Thoracic aorta (tissue), 2 donors: ENCODE measurements around the gene SNTB2. TPM values are rescaled to one million over a fixed set of nuclear protein-coding genes. Genes with fewer than 3 reads are reported as not detected.

Experiments
- ATAC-seq: fragments of 150-250 bp; one replicate; pipeline ENCODE4 v1.8.0; 2017; ENCODE audit warnings: low read depth; ENCODE audit not compliant: insufficient number of reproducible peaks, low FRiP score
- DNase-seq: peaks from one replicate; pipeline ENCODE4 v3.0.0-alpha.2; 2020; ENCODE audit warnings: low spot score
- H3K27ac ChIP-seq, 2 donors: fragments of 200-600 bp; sonication (generic); 1 replicate in 1 of 2; 2 replicates in 1 of 2; pipeline ENCODE4 v1.5.1; 2016; ENCODE audit warnings: mild to moderate bottlenecking in 2 of 2, moderate library complexity in 2 of 2
- H3K27me3 ChIP-seq: fragments of 200-600 bp; sonication (generic); replicated peaks from 2 replicates; pipeline ENCODE4 v1.6.0; 2016; ENCODE audit warnings: mild to moderate bottlenecking; ENCODE audit not compliant: insufficient read depth
- H3K36me3 ChIP-seq: fragments of 200-600 bp; sonication (generic); one replicate; pipeline ENCODE4 v1.5.1; 2016
- H3K4me1 ChIP-seq, 2 donors: fragments of 200-600 bp; sonication (generic); 1 replicate in 1 of 2; 2 replicates in 1 of 2; pipeline versions ENCODE4 v1.5.1 to v1.6.0; 2016; ENCODE audit warnings: low read depth in 2 of 2, mild to moderate bottlenecking in 1 of 2; ENCODE audit not compliant: control insufficient read depth in 1 of 2
- H3K4me3 ChIP-seq: fragments of 200-600 bp; sonication (generic); 2 replicates; pipeline ENCODE4 v1.5.1; 2016; ENCODE audit warnings: mild to moderate bottlenecking
- H3K9me3 ChIP-seq: fragments of 200-600 bp; sonication (generic); 2 replicates; pipeline ENCODE4 v1.5.1; 2016
- CTCF ChIP-seq: fragments of 200-600 bp; sonication (generic); IDR thresholded peaks from one replicate; pipeline ENCODE4 v1.5.1; 2019; ENCODE audit warnings: antibody characterized with exemption
- total RNA-seq, 2 donors: library from RNA; depleted of rRNA; stranded (reverse); fragments of >200 nt; gene quantifications; one replicate each; pipeline versions ENCODE4 v1.1.0 to v1.2.3, GENCODE V29; 2016

The SNTB2 gene
- total RNA-seq, 2 donors from 2014 or later, result 39.4 to 65.5 TPM

- DNase-seq (no peak), ATAC-seq (no peak)
- Histone ChIP-seq H3K27ac (no peak overlapping the region), H3K4me3 (no peak overlapping the region), H3K27me3 (no peaks in the 10 kb centered on the region), H3K9me3 (no peaks in the 10 kb centered on the region), H3K4me1 (peaks cover 14% of the 10 kb centered on the region in 2 donors), H3K36me3 (peaks cover 44% of the 10 kb centered on the region)
- no peak for TF ChIP-seq CTCF
These were observed 128.7 kb downstream of the SNTB2 start for GRCh38 chr16:69315486-69316311.

- peaks cover 14% of the 10 kb centered on the region in 2 donors for H3K4me1 ChIP-seq
- no peak for DNase-seq
These were observed 129.7 kb downstream of the SNTB2 start for GRCh38 chr16:69316595-69317034.

GRCh38 chr16:69318177-69318910 is 131.4 kb downstream of the SNTB2 start:
- Histone ChIP-seq H3K4me3 (no peak overlapping the region), H3K9me3 (no peaks in the 10 kb centered on the region), H3K27ac (no peak overlapping the region), H3K27me3 (no peaks in the 10 kb centered on the region), H3K4me1 (peaks cover 0 to under 1% of the 10 kb centered on the region in 2 donors), H3K36me3 (peaks cover 70% of the 10 kb centered on the region)
- DNase-seq, result no peak
- ATAC-seq, result no peak
- no peak for TF ChIP-seq CTCF

More at GRCh38 chr16:69316595-69317034, 129.7 kb downstream of the SNTB2 start:
- H3K27me3 ChIP-seq, result no peaks in the 10 kb centered on the region
- H3K27ac ChIP-seq, result no peak overlapping the region
- no peaks in the 10 kb centered on the region for H3K9me3 ChIP-seq
- no peak for ATAC-seq
- H3K4me3 ChIP-seq, result no peak overlapping the region
- TF ChIP-seq CTCF, result no peak
- peaks cover 53% of the 10 kb centered on the region for H3K36me3 ChIP-seq

GRCh38 chr16:69318911-69319289 is 131.9 kb downstream of the SNTB2 start:
- Histone ChIP-seq H3K4me1 (peaks cover 0 to under 1% of the 10 kb centered on the region in 2 donors), H3K27me3 (no peaks in the 10 kb centered on the region), H3K9me3 (no peaks in the 10 kb centered on the region), H3K36me3 (peaks cover 74% of the 10 kb centered on the region), H3K4me3 (no peak overlapping the region), H3K27ac (no peak overlapping the region)
- TF ChIP-seq CTCF, result no peak
- DNase-seq (no peak), ATAC-seq (no peak)

GRCh38 chr16:69319381-69319780 is 132.4 kb downstream of the SNTB2 start:
- H3K4me1 ChIP-seq, result peaks cover 0 to 6% of the 10 kb centered on the region in 2 donors
- ATAC-seq (no peak), DNase-seq (no peak)
- TF ChIP-seq CTCF, result no peak
- H3K9me3 ChIP-seq, result no peaks in the 10 kb centered on the region
- H3K27me3 ChIP-seq, result no peaks in the 10 kb centered on the region
- no peak overlapping the region for H3K4me3 ChIP-seq
- no peak overlapping the region for H3K27ac ChIP-seq
- peaks cover 78% of the 10 kb centered on the region for H3K36me3 ChIP-seq
